Fibroblast of skin of abdomen (primary cell): Measurements from ENCODE around the gene NUMA1.

Experiments used
- DNase-seq: peaks from one replicate; pipeline ENCODE4 v3.0.0-alpha.2; 2013

The NUMA1 gene

DNA sequence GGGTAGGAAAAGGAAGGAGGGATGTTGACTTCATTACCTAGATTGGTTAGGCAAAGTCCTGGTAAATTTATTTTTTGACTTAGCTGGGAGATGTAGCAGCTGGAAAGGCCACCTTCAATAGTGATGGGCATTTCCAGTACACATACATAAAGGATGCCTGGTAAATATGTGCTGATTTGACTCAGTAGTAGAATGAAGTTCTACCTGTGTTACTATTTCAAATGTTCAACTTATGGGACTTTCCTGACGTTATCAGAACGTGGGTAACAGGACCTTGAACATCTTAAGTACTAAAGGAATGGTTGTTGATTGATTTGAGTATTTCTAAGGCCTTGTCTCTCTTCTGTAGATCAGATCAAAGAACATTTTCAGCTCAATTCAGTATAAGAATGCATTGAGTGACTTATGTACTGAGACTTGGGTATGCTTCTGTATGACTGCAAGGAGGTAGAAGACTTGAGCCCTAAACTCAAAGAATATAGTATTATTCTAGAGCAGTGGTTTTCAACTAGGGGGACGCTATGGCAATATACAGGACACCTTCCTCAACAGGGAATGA is 124.4 kb downstream of the NUMA1 start:
- no peak for DNase-seq
